ENCODE results near the gene RGS6.
A peak's percentile ranks its signal among the peaks of the same experiment; 100 is the strongest.

Gene RGS6

GRCh38 chr14:72500234-72500838, 568.1 kb downstream of the RGS6 start:
- DNase-seq (ENCODE audit: low spot score), result no peak

- no peak for DNase-seq (ENCODE audit: low spot score)
Observed at GRCh38 chr14:72501439-72501838, 569.2 kb downstream of the RGS6 start.

- no peak for DNase-seq (ENCODE audit: low spot score)
Observed at GRCh38 chr14:72503271-72503670, 571.0 kb downstream of the RGS6 start.

GRCh38 chr14:72503696-72504368, 571.6 kb downstream of the RGS6 start:
- DNase-seq (ENCODE audit: low spot score), result no peak

GRCh38 chr14:72510566-72510965, 578.3 kb downstream of the RGS6 start:
- no peak for DNase-seq (ENCODE audit: low spot score)

- no peak for DNase-seq (ENCODE audit: low spot score)
Observed at GRCh38 chr14:72512281-72512680, 580.1 kb downstream of the RGS6 start.

- no peak for DNase-seq (ENCODE audit: low spot score)
Observed at GRCh38 chr14:72512925-72513324, 580.7 kb downstream of the RGS6 start.

GRCh38 chr14:72513346-72513745, 581.1 kb downstream of the RGS6 start:
- no peak for DNase-seq (ENCODE audit: low spot score)

- DNase-seq (ENCODE audit: low spot score), result peak; percentile 63
Observed at GRCh38 chr14:72513965-72514659, 581.9 kb downstream of the RGS6 start.

- no peak for DNase-seq (ENCODE audit: low spot score)
Observed at GRCh38 chr14:72514660-72515025, 582.4 kb downstream of the RGS6 start.

- no peak for DNase-seq (ENCODE audit: low spot score)
Observed at GRCh38 chr14:72515779-72516770, 583.8 kb downstream of the RGS6 start.

GRCh38 chr14:72516936-72517700, 584.9 kb downstream of the RGS6 start:
- DNase-seq (ENCODE audit: low spot score), result peak; percentile 69

GRCh38 chr14:72517736-72518135, 585.5 kb downstream of the RGS6 start:
- no peak for DNase-seq (ENCODE audit: low spot score)

GRCh38 chr14:72518809-72519377, 586.7 kb downstream of the RGS6 start:
- DNase-seq (ENCODE audit: low spot score), result no peak

GRCh38 chr14:72519543-72519942, 587.3 kb downstream of the RGS6 start:
- DNase-seq (ENCODE audit: low spot score), result no peak

GRCh38 chr14:72521045-72521444, 588.8 kb downstream of the RGS6 start:
- DNase-seq (ENCODE audit: low spot score), result no peak

- no peak for DNase-seq (ENCODE audit: low spot score)
Observed at GRCh38 chr14:72521968-72522741, 589.9 kb downstream of the RGS6 start.

GRCh38 chr14:72522847-72523246, 590.6 kb downstream of the RGS6 start:
- no peak for DNase-seq (ENCODE audit: low spot score)

GRCh38 chr14:72523424-72524294, 591.4 kb downstream of the RGS6 start:
- no peak for DNase-seq (ENCODE audit: low spot score)
